ENCODE data around the gene PZP. TPM values are rescaled to one million over a fixed set of nuclear protein-coding genes. Genes with fewer than 3 reads are reported as not detected.

Gene PZP
- total and polyA plus RNA-seq, 2 of the 13 experiments (the other 11 are each of a cell fraction or from before 2014, with no cell fraction given) = 0.07 to 0.89 TPM

DNA sequence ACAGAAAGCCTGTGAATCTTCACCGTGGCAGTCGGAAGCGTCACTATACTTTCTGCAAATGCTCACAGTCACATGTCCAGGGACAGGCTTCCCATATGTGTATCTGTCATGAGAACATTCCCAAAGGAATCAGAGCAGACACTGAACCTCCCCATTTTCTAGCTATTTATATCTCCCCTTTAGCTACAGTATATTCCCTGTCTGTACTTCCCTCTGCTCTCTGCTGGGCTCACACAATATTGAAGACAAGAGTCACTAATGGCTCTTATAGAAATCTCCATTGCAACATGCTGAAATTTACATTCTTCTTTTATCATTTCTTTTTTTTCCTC is 100.7 kb downstream of the PZP start:
- no peaks in the 10 kb centered on the region for H3K9me3 ChIP-seq (ENCODE audit: low read length)
- peaks cover 12% of the 10 kb centered on the region for H3K79me2 ChIP-seq (ENCODE audit: insufficient read depth, low read length)
- 98% methylated on average over 3 of the region's 3 CpGs for WGBS (ENCODE audit: low lambda C conversion rate)
- no TSS peak for BruUV-seq (replicated peaks)
- intact Hi-C loops (cut with micrococcal nuclease; ENCODE audit: unreplicated experiment) (no loop called here), in situ Hi-C loops (cut with HindIII; ENCODE audit: extremely low pct_ligation_motif_present, low pct_unique_long_range_greater_than_20kb) (no loop called here)
- ChIA-PET CTCF (ENCODE audit: low intra/inter-chr PET ratio, low total read pairs) (no interaction called here), POLR2A (interaction anchor here (1.4 kb wide), 1 partner anchor 8 kb away, joined by 7 read pairs; the partner anchor contains the start of gene A2M)
- peak overlapping the region; percentile 27 for H3K27ac ChIP-seq (ENCODE audit: extremely low read length, insufficient read depth, low read length)
- no peak overlapping the region for H2AFZ ChIP-seq (ENCODE audit: low read length)
- no peak overlapping the region for H3K4me3 ChIP-seq (replicated peaks in 1 of 3; ENCODE audit: insufficient read depth in 1 of 3, low read depth in 2 of 3, low read length in 3 of 3)
- ATAC-seq (peak; percentile 31), FAIRE-seq (no peak), DNase-seq (ENCODE audit: low spot score) (no peak)
- no peaks in the 10 kb centered on the region for H3K27me3 ChIP-seq (ENCODE audit: control insufficient read depth in 1 of 2, insufficient read depth in 2 of 2, low read length in 2 of 2)
- peaks cover 45% of the 10 kb centered on the region for H4K20me1 ChIP-seq (ENCODE audit: insufficient read depth, low read length)
- peaks cover 27 to 76% of the 10 kb centered on the region in 2 experiments for H3K36me3 ChIP-seq (replicated peaks in 1 of 2; ENCODE audit: control insufficient read depth in 1 of 2, insufficient read depth in 2 of 2, low read length in 2 of 2)
- peaks cover 51% of the 10 kb centered on the region for H3K4me1 ChIP-seq (ENCODE audit: insufficient read depth, low read length)
- no peak overlapping the region for H3K9ac ChIP-seq (ENCODE audit: insufficient read depth, low read depth, low read length)
- H3K4me2 ChIP-seq (ENCODE audit: low read depth, low read length) = no peak overlapping the region
- no peak for TF ChIP-seq WIZ (CRISPR knock-in tag; IDR thresholded peaks at IDR 0.05)
- TF ChIP-seq, protein P1, sequence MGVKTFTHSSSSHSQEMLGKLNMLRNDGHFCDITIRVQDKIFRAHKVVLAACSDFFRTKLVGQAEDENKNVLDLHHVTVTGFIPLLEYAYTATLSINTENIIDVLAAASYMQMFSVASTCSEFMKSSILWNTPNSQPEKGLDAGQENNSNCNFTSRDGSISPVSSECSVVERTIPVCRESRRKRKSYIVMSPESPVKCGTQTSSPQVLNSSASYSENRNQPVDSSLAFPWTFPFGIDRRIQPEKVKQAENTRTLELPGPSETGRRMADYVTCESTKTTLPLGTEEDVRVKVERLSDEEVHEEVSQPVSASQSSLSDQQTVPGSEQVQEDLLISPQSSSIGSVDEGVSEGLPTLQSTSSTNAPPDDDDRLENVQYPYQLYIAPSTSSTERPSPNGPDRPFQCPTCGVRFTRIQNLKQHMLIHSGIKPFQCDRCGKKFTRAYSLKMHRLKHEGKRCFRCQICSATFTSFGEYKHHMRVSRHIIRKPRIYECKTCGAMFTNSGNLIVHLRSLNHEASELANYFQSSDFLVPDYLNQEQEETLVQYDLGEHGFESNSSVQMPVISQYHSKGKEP (CRISPR knock-in tag; IDR thresholded peaks at IDR 0.05) = 0 out of 2 replicates have a peak, but pooled peaks have one; percentile 39
- TF ChIP-seq ZNF3 (CRISPR knock-in tag; IDR thresholded peaks at IDR 0.05) = no peak
- TF ChIP-seq PHF5A (CRISPR knock-in tag; IDR thresholded peaks at IDR 0.05; ENCODE audit: low read depth, unreplicated experiment) = peak; percentile 63
- TF ChIP-seq AGO2 (optimal IDR thresholded peaks at IDR 0.05; ENCODE audit: low read depth, low read length) = peak; percentile 87
- TF ChIP-seq JARID2 (CRISPR knock-in tag; IDR thresholded peaks at IDR 0.05; ENCODE audit: insufficient replicate concordance) = no peak
- no peak for TF ChIP-seq RARA (CRISPR knock-in tag; IDR thresholded peaks at IDR 0.05)
- no peak for TF ChIP-seq HCFC1 (IDR thresholded peaks at IDR 0.05; ENCODE audit: low read depth, low read length)
- peak; percentile 89 for TF ChIP-seq RBFOX2 (IDR thresholded peaks at IDR 0.05; ENCODE audit: low read depth, low read length)
- TF ChIP-seq KAT8 (CRISPR knock-in tag; IDR thresholded peaks at IDR 0.05) = 0 out of 2 replicates have a peak, but pooled peaks have one; percentile 16
- TF ChIP-seq RBM22 (optimal IDR thresholded peaks at IDR 0.05; ENCODE audit: low read length) = peak; percentile 89
- 0 out of 2 replicates have a peak, but pooled peaks have one; percentile 4 for TF ChIP-seq SAP130 (CRISPR knock-in tag; IDR thresholded peaks at IDR 0.05; ENCODE audit: low read depth)
- peak; percentile 94 for TF ChIP-seq POLR2G (IDR thresholded peaks at IDR 0.05; ENCODE audit: low read depth, low read length)
- TF ChIP-seq AKNA (CRISPR knock-in tag; IDR thresholded peaks at IDR 0.05; ENCODE audit: borderline replicate concordance) = 0 out of 2 replicates have a peak, but pooled peaks have one; percentile 69
- TF ChIP-seq POLR2AphosphoS5 (IDR thresholded peaks at IDR 0.05; ENCODE audit: low read depth, low read length) = peak; percentile 53; the same call in 1 of the 2 replicates
- 0 out of 2 replicates have a peak, but pooled peaks have one; percentile 42 for TF ChIP-seq ZC3H4 (CRISPR knock-in tag; IDR thresholded peaks at IDR 0.05; ENCODE audit: borderline replicate concordance)
- peak; percentile 98 for TF ChIP-seq PAF1 (CRISPR knock-in tag; IDR thresholded peaks at IDR 0.05)
- TF ChIP-seq ZNF607 (CRISPR knock-in tag; IDR thresholded peaks at IDR 0.05; ENCODE audit: borderline replicate concordance) = 0 out of 2 replicates have a peak, but pooled peaks have one; percentile 28
- 0 out of 2 replicates have a peak, but pooled peaks have one; percentile 42 for TF ChIP-seq HNRNPL (IDR thresholded peaks at IDR 0.05; ENCODE audit: low read depth, low read length)
- peak; percentile 92; the same call in 1 of the 2 replicates for TF ChIP-seq ZNF326 (CRISPR knock-in tag; IDR thresholded peaks at IDR 0.05; ENCODE audit: borderline replicate concordance)
